ENCODE measurements around the gene IGF2. TPM values are rescaled to one million over a fixed set of nuclear protein-coding genes. Genes with fewer than 3 reads are reported as not detected.

Gene IGF2
- total and polyA plus RNA-seq, 2 donors (not counting 1 experiment from before 2014, with no cell fraction given) = not detected

GRCh38 chr11:2122222-2122906 is 16.8 kb downstream of the IGF2 start:
- ATAC-seq (ENCODE audit: low read depth) = no peak
- ChIA-PET CTCF (no interaction called here), POLR2A (no interaction called here)
- H3K9me3 ChIP-seq (ENCODE audit: control extremely low read depth in 1 of 3, control insufficient read depth in 2 of 3, insufficient read depth in 1 of 3, low read length in 2 of 3) = no peaks in the 10 kb centered on the region
- no peaks in the 10 kb centered on the region for H3K4me1 ChIP-seq (ENCODE audit: control insufficient read depth in 2 of 2, insufficient read depth in 2 of 2, low read length in 2 of 2)
- peaks cover 20% of the 10 kb centered on the region for H3K27me3 Mint-ChIP-seq
- H3K27ac ChIP-seq (ENCODE audit: low read length in 2 of 2) = no peak overlapping the region
- H2AFZ ChIP-seq (ENCODE audit: insufficient read depth, low read depth, low read length, poor library complexity, severe bottlenecking) = no peak overlapping the region
- no peak overlapping the region for H3K27ac Mint-ChIP-seq
- H3K9me3 Mint-ChIP-seq (ENCODE audit: insufficient read depth) = peaks cover 4% of the 10 kb centered on the region
- WGBS (ENCODE audit: insufficient coverage) = 58% methylated on average over 16 of the region's 19 CpGs
- H3K4me1 Mint-ChIP-seq = no peaks in the 10 kb centered on the region
- peaks cover 0 to 21% (median 5%) of the 10 kb centered on the region in 4 experiments for H3K27me3 ChIP-seq (replicated peaks in 1 of 4; ENCODE audit: control extremely low read depth in 1 of 4, control insufficient read depth in 3 of 4, insufficient read depth in 4 of 4, low read length in 3 of 4)
- no peaks in the 10 kb centered on the region for H3K36me3 ChIP-seq (replicated peaks in 1 of 2; ENCODE audit: control extremely low read depth in 1 of 2, control insufficient read depth in 1 of 2, extremely low read depth in 1 of 2, insufficient read depth in 2 of 2, low read length in 1 of 2)
- H3K4me3 ChIP-seq (ENCODE audit: control extremely low read depth in 1 of 5, extremely low read depth in 1 of 5, insufficient read depth in 1 of 5, low read depth in 2 of 5, low read length in 4 of 5) = no peak overlapping the region
- no peaks in the 10 kb centered on the region for H4K20me1 ChIP-seq (ENCODE audit: control insufficient read depth, insufficient read depth, low read length, poor library complexity, severe bottlenecking)
- no peak overlapping the region for H3K4me2 ChIP-seq (replicated peaks; ENCODE audit: low read depth, low read length, poor library complexity, severe bottlenecking)
- H3K9ac ChIP-seq (ENCODE audit: low read length) = no peak overlapping the region
- H3K79me2 ChIP-seq (ENCODE audit: control insufficient read depth, insufficient read depth, low read length) = no peaks in the 10 kb centered on the region
- no peak for DNase-seq
- intact Hi-C loops (cut with micrococcal nuclease) = no loop called here
- H3K4me3 Mint-ChIP-seq = no peak overlapping the region
- no peak for TF ChIP-seq EZH2 (IDR thresholded peaks at IDR 0.05; ENCODE audit: borderline replicate concordance, insufficient read depth, low read depth, low read length, poor library complexity, severe bottlenecking)
- TF ChIP-seq, protein P1, sequence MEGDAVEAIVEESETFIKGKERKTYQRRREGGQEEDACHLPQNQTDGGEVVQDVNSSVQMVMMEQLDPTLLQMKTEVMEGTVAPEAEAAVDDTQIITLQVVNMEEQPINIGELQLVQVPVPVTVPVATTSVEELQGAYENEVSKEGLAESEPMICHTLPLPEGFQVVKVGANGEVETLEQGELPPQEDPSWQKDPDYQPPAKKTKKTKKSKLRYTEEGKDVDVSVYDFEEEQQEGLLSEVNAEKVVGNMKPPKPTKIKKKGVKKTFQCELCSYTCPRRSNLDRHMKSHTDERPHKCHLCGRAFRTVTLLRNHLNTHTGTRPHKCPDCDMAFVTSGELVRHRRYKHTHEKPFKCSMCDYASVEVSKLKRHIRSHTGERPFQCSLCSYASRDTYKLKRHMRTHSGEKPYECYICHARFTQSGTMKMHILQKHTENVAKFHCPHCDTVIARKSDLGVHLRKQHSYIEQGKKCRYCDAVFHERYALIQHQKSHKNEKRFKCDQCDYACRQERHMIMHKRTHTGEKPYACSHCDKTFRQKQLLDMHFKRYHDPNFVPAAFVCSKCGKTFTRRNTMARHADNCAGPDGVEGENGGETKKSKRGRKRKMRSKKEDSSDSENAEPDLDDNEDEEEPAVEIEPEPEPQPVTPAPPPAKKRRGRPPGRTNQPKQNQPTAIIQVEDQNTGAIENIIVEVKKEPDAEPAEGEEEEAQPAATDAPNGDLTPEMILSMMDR (IDR thresholded peaks at IDR 0.05) = no peak

DNA sequence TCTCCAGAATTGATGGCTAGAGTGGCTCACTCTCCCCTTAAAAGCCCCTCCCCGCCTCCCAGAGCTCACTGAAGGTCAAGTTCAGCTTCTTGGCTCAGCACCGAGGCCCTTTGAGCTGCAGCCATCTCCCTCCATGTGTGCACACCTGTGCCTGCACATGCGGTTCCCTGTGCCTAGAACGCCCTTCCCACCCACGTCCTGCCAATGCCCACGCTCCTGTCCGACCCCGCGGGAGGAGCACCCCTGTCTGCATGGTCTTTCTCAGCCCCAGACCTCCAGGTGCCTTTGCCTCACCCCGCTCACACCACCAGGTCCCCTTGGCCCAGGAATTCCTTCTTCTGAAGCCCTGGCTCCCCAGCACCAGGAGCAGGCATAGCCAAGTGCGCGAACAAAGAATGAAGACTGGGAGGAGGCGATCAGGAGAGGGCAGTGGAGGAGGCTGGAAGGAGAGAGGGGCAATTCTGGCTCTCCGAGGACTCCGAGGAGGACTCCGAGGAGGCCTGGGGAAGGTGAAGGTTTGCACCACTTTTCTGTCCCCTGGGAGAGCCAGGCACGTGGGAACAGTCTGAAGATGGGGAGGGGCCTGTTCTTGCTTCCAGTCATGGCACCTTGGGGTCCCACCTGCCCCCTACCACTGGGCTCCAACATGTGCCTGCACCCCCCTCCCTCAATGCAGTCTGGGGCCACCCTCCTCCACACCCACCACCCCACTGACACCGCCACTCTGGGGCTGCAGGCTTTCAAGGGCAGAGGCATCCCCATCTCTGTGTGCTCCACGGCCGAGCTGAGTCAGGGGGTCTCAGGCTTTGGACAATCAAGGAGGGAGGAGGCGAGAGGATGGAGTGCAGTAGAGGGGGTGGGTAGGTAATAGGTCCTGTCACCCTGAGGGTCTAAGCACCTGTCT is 17.7 kb downstream of the IGF2 start:
- Histone ChIP-seq H3K79me2 (ENCODE audit: control insufficient read depth, insufficient read depth, low read length) (no peaks in the 10 kb centered on the region), H3K4me3 (ENCODE audit: control extremely low read depth in 1 of 5, extremely low read depth in 1 of 5, insufficient read depth in 1 of 5, low read depth in 2 of 5, low read length in 4 of 5) (no peak overlapping the region), H3K36me3 (replicated peaks in 1 of 2; ENCODE audit: control extremely low read depth in 1 of 2, control insufficient read depth in 1 of 2, extremely low read depth in 1 of 2, insufficient read depth in 2 of 2, low read length in 1 of 2) (no peaks in the 10 kb centered on the region), H3K9me3 (ENCODE audit: control extremely low read depth in 1 of 3, control insufficient read depth in 2 of 3, insufficient read depth in 1 of 3, low read length in 2 of 3) (no peaks in the 10 kb centered on the region), H3K4me2 (replicated peaks; ENCODE audit: low read depth, low read length, poor library complexity, severe bottlenecking) (no peak overlapping the region), H3K4me1 (ENCODE audit: control insufficient read depth in 2 of 2, insufficient read depth in 2 of 2, low read length in 2 of 2) (no peaks in the 10 kb centered on the region), H2AFZ (ENCODE audit: insufficient read depth, low read depth, low read length, poor library complexity, severe bottlenecking) (no peak overlapping the region), H3K27ac (ENCODE audit: low read length in 2 of 2) (no peak overlapping the region), H3K27me3 (replicated peaks in 1 of 4; ENCODE audit: control extremely low read depth in 1 of 4, control insufficient read depth in 3 of 4, insufficient read depth in 4 of 4, low read length in 3 of 4) (peaks cover 0 to 21% (median 5%) of the 10 kb centered on the region in 4 experiments), H4K20me1 (ENCODE audit: control insufficient read depth, insufficient read depth, low read length, poor library complexity, severe bottlenecking) (no peaks in the 10 kb centered on the region), H3K9ac (ENCODE audit: low read length) (no peak overlapping the region)
- Mint-ChIP-seq H3K4me1 (no peaks in the 10 kb centered on the region), H3K9me3 (ENCODE audit: insufficient read depth) (peaks cover 4% of the 10 kb centered on the region), H3K4me3 (no peak overlapping the region), H3K27ac (no peak overlapping the region), H3K27me3 (peaks cover 21% of the 10 kb centered on the region)
- CTCF ChIA-PET = no interaction called here
- intact Hi-C loops (cut with micrococcal nuclease) = no loop called here
- POLR2A ChIA-PET = no interaction called here
- ATAC-seq (ENCODE audit: low read depth) = no peak
- 92% methylated on average over 15 of the region's 21 CpGs for WGBS (ENCODE audit: insufficient coverage)
- no peak for TF ChIP-seq EZH2 (IDR thresholded peaks at IDR 0.05; ENCODE audit: borderline replicate concordance, insufficient read depth, low read depth, low read length, poor library complexity, severe bottlenecking)
- TF ChIP-seq, protein P1 (IDR thresholded peaks at IDR 0.05) = no peak
- DNase-seq = no peak

All from B cell (primary cell).